ENCODE measurements around the gene C2orf76. TPM values are rescaled to one million over a fixed set of nuclear protein-coding genes. Genes with fewer than 3 reads are reported as not detected.
A peak's percentile ranks its signal among the peaks of the same experiment; 100 is the strongest.

The C2orf76 gene
- total RNA-seq, 1 donor from 2014 or later, result 10.4 TPM

DNA sequence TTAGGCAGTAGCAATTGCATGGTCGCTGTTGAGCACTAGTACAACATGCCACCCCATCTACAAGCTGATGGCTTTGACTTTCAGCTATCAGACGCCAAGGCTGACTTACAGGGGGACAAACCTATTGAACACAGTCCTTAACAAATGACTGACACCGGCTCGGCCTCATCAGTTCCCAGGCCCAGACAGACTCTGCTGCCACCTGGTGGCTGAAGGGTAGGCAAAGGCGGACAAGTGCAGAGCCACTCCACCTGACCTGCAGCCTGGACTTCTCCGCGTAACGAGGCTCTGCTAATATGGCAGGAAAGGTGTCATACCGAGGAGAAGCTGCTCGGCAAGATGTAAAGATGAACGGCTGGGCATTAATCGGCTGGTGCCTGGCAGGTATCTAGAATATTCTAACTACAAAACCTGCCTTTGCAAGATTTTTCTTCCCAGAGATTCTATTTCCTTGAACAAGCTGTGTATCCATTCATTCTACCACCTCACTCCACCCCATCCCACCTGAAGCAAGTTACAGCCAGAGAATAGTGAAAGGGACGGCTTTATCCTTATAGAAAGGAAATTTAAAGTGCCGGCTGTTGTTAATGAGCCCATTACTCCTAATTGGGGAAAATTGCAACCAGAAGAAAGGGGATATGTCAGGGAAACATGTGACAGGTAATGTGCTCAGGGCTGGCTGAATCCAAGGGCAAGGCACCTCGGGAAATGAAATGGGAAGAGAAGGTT lies 75.6 kb downstream of the C2orf76 start:
- Histone ChIP-seq H3K27me3 (ENCODE audit: control insufficient read depth in 3 of 3, insufficient read depth in 3 of 3, low read length in 3 of 3) (no peaks in the 10 kb centered on the region), H3K9ac (ENCODE audit: low read depth in 1 of 3, low read length in 3 of 3) (no peak overlapping the region)

GRCh38 chr2:119289642-119290041 lies 77.0 kb downstream of the C2orf76 start:
- no peaks in the 10 kb centered on the region for H3K27me3 ChIP-seq (ENCODE audit: control insufficient read depth in 3 of 3, insufficient read depth in 3 of 3, low read length in 3 of 3)
- H3K9me3 ChIP-seq (ENCODE audit: control insufficient read depth in 3 of 3, low read length in 3 of 3), result no peaks in the 10 kb centered on the region
- H3K36me3 ChIP-seq (ENCODE audit: control insufficient read depth in 3 of 3, insufficient read depth in 3 of 3, low read length in 3 of 3), result no peaks in the 10 kb centered on the region
- H3K9ac ChIP-seq (ENCODE audit: low read depth in 1 of 3, low read length in 3 of 3), result no peak overlapping the region
- no peak overlapping the region for H3K4me3 ChIP-seq (ENCODE audit: low read length in 3 of 3)
- H3K27ac ChIP-seq (ENCODE audit: low read depth, low read length), result no peak overlapping the region
- peaks cover 16 to 29% (median 26%) of the 10 kb centered on the region in 3 donors for H3K4me1 ChIP-seq (ENCODE audit: control insufficient read depth in 3 of 3, insufficient read depth in 3 of 3, low read length in 3 of 3)

More for the DNA sequence above, 75.6 kb downstream of the C2orf76 start:
- Histone ChIP-seq H3K4me1 (ENCODE audit: control insufficient read depth in 3 of 3, insufficient read depth in 3 of 3, low read length in 3 of 3) (peaks cover 16 to 31% (median 29%) of the 10 kb centered on the region in 3 donors), H3K27ac (ENCODE audit: low read depth, low read length) (no peak overlapping the region), H3K9me3 (ENCODE audit: control insufficient read depth in 3 of 3, low read length in 3 of 3) (no peaks in the 10 kb centered on the region), H3K36me3 (ENCODE audit: control insufficient read depth in 3 of 3, insufficient read depth in 3 of 3, low read length in 3 of 3) (no peaks in the 10 kb centered on the region), H3K4me3 (ENCODE audit: low read length in 3 of 3) (no peak overlapping the region)

GRCh38 chr2:119289093-119289492 lies 77.5 kb downstream of the C2orf76 start:
- Histone ChIP-seq H3K9ac (ENCODE audit: low read depth in 1 of 3, low read length in 3 of 3) (peak overlapping the region in 1 of 3 donors; percentile 8), H3K27me3 (ENCODE audit: control insufficient read depth in 3 of 3, insufficient read depth in 3 of 3, low read length in 3 of 3) (no peaks in the 10 kb centered on the region), H3K4me1 (ENCODE audit: control insufficient read depth in 3 of 3, insufficient read depth in 3 of 3, low read length in 3 of 3) (peaks cover 15 to 28% (median 25%) of the 10 kb centered on the region in 3 donors), H3K9me3 (ENCODE audit: control insufficient read depth in 3 of 3, low read length in 3 of 3) (no peaks in the 10 kb centered on the region), H3K27ac (ENCODE audit: low read depth, low read length) (no peak overlapping the region), H3K4me3 (ENCODE audit: low read length in 3 of 3) (no peak overlapping the region), H3K36me3 (ENCODE audit: control insufficient read depth in 3 of 3, insufficient read depth in 3 of 3, low read length in 3 of 3) (no peaks in the 10 kb centered on the region)

- Histone ChIP-seq H3K9me3 (ENCODE audit: control insufficient read depth in 3 of 3, low read length in 3 of 3) (no peaks in the 10 kb centered on the region), H3K4me3 (ENCODE audit: low read length in 3 of 3) (no peak overlapping the region), H3K9ac (ENCODE audit: low read depth in 1 of 3, low read length in 3 of 3) (no peak overlapping the region), H3K4me1 (ENCODE audit: control insufficient read depth in 3 of 3, insufficient read depth in 3 of 3, low read length in 3 of 3) (peaks cover 16 to 27% (median 24%) of the 10 kb centered on the region in 3 donors), H3K36me3 (ENCODE audit: control insufficient read depth in 3 of 3, insufficient read depth in 3 of 3, low read length in 3 of 3) (no peaks in the 10 kb centered on the region), H3K27me3 (ENCODE audit: control insufficient read depth in 3 of 3, insufficient read depth in 3 of 3, low read length in 3 of 3) (no peaks in the 10 kb centered on the region), H3K27ac (ENCODE audit: low read depth, low read length) (no peak overlapping the region)
These were observed 78.1 kb downstream of the C2orf76 start for GRCh38 chr2:119288576-119288975.

GRCh38 chr2:119286661-119287060 lies 80.0 kb downstream of the C2orf76 start:
- H3K27me3 ChIP-seq (ENCODE audit: control insufficient read depth in 3 of 3, insufficient read depth in 3 of 3, low read length in 3 of 3), result no peaks in the 10 kb centered on the region
- H3K36me3 ChIP-seq (ENCODE audit: control insufficient read depth in 3 of 3, insufficient read depth in 3 of 3, low read length in 3 of 3), result no peaks in the 10 kb centered on the region
- H3K27ac ChIP-seq (ENCODE audit: low read depth, low read length), result no peak overlapping the region
- no peak overlapping the region for H3K4me3 ChIP-seq (ENCODE audit: low read length in 3 of 3)
- H3K4me1 ChIP-seq (ENCODE audit: control insufficient read depth in 3 of 3, insufficient read depth in 3 of 3, low read length in 3 of 3), result peaks cover 20 to 33% (median 28%) of the 10 kb centered on the region in 3 donors
- H3K9me3 ChIP-seq (ENCODE audit: control insufficient read depth in 3 of 3, low read length in 3 of 3), result no peaks in the 10 kb centered on the region
- H3K9ac ChIP-seq (ENCODE audit: low read depth in 1 of 3, low read length in 3 of 3), result no peak overlapping the region

DNA sequence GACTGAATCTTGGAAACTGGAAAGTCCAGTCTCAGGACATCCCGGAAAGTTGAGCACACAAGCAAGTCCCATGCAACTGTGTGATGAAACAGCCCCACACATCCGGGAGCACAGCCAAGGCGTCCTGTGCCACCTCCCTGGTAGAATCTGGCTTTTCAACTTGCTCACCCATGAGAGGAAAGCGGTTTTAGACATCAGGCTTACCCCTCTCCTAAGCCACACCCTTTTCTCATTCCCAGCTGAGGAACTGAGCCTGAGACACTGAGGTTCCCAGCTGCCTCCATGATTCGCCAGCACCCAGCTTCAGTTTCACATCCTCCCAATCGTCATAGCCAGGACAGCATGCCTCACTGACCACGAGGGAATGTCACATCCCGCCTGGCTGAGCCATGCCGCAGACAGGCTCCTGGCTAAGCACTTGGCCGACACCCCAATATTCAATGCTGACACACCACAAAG lies 82.7 kb downstream of the C2orf76 start:
- no peaks in the 10 kb centered on the region for H3K9me3 ChIP-seq (ENCODE audit: control insufficient read depth in 3 of 3, low read length in 3 of 3)
- H3K36me3 ChIP-seq (ENCODE audit: control insufficient read depth in 3 of 3, insufficient read depth in 3 of 3, low read length in 3 of 3), result no peaks in the 10 kb centered on the region
- H3K9ac ChIP-seq (ENCODE audit: low read depth in 1 of 3, low read length in 3 of 3), result peak overlapping the region in 2 of 3 donors; percentile 21 to 35
- peak overlapping the region; percentile 83 for H3K27ac ChIP-seq (ENCODE audit: low read depth, low read length)
- peak overlapping the region; percentile 3 to 43 (median 24) for H3K4me3 ChIP-seq (ENCODE audit: low read length in 3 of 3)
- H3K27me3 ChIP-seq (ENCODE audit: control insufficient read depth in 3 of 3, insufficient read depth in 3 of 3, low read length in 3 of 3), result no peaks in the 10 kb centered on the region
- peaks cover 24 to 29% (median 24%) of the 10 kb centered on the region in 3 donors for H3K4me1 ChIP-seq (ENCODE audit: control insufficient read depth in 3 of 3, insufficient read depth in 3 of 3, low read length in 3 of 3)

DNA sequence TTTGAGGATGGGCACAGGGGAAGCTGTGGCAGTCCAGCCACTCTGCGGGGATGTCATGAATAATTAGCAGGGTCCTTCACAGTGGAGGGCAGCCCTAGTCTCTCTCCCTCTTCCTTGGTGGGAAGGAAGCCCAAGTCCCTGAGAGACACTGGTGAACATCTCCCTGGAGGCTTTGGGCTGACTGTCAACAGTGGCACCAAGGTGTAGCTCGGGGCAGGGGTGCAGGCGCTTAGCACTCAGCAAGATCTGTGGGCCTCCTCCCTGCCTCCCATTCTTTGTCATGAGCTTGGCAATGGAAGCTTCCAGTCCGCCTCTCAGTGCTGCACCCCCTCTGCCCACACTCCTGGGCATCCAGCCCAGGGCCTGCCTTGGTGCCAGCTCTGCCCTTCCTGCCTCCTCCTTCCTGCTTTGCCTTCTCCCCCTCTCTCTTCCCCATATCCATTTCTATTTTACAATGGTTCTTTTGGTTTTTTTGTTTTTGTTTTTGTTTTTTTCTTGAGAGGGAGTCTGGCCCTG lies 83.6 kb downstream of the C2orf76 start:
- Histone ChIP-seq H3K27ac (ENCODE audit: low read depth, low read length) (peak overlapping the region; percentile 83), H3K36me3 (ENCODE audit: control insufficient read depth in 3 of 3, insufficient read depth in 3 of 3, low read length in 3 of 3) (no peaks in the 10 kb centered on the region), H3K9ac (ENCODE audit: low read depth in 1 of 3, low read length in 3 of 3) (no peak overlapping the region), H3K27me3 (ENCODE audit: control insufficient read depth in 3 of 3, insufficient read depth in 3 of 3, low read length in 3 of 3) (no peaks in the 10 kb centered on the region), H3K4me1 (ENCODE audit: control insufficient read depth in 3 of 3, insufficient read depth in 3 of 3, low read length in 3 of 3) (peaks cover 24 to 29% (median 24%) of the 10 kb centered on the region in 3 donors), H3K4me3 (ENCODE audit: low read length in 3 of 3) (no peak overlapping the region), H3K9me3 (ENCODE audit: control insufficient read depth in 3 of 3, low read length in 3 of 3) (no peaks in the 10 kb centered on the region)

- H3K9ac ChIP-seq (ENCODE audit: low read depth in 1 of 3, low read length in 3 of 3), result peak overlapping the region in 2 of 3 donors; percentile 16 to 36
- no peaks in the 10 kb centered on the region for H3K9me3 ChIP-seq (ENCODE audit: control insufficient read depth in 3 of 3, low read length in 3 of 3)
- peaks cover 24 to 29% (median 24%) of the 10 kb centered on the region in 3 donors for H3K4me1 ChIP-seq (ENCODE audit: control insufficient read depth in 3 of 3, insufficient read depth in 3 of 3, low read length in 3 of 3)
- H3K4me3 ChIP-seq (ENCODE audit: low read length in 3 of 3), result peak overlapping the region in 1 of 3 donors; percentile 6
- no peaks in the 10 kb centered on the region for H3K27me3 ChIP-seq (ENCODE audit: control insufficient read depth in 3 of 3, insufficient read depth in 3 of 3, low read length in 3 of 3)
- no peaks in the 10 kb centered on the region for H3K36me3 ChIP-seq (ENCODE audit: control insufficient read depth in 3 of 3, insufficient read depth in 3 of 3, low read length in 3 of 3)
- H3K27ac ChIP-seq (ENCODE audit: low read depth, low read length), result peak overlapping the region; percentile 83
These were observed 84.3 kb downstream of the C2orf76 start for GRCh38 chr2:119282146-119282995.

DNA sequence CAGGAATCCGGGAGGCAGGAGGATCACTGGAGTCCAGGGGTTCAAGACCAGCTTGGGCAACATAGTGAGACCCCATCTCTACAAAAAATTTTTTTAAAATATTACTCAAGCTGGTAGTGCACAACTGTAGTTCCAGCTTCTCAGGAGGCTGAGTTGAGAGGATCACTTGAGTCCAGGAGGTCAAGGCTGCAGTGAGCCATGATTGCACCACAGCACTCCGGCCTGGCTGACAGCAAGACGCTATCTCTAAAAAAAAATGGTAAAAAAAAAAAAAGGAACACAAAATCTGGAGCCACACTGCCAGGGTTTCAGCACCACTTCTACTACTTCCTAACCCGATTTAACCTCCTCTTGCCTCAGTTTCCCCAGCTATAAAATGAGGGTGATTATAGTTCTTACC lies 86.0 kb downstream of the C2orf76 start:
- no peak overlapping the region for H3K9ac ChIP-seq (ENCODE audit: low read depth in 1 of 3, low read length in 3 of 3)
- no peaks in the 10 kb centered on the region for H3K36me3 ChIP-seq (ENCODE audit: control insufficient read depth in 3 of 3, insufficient read depth in 3 of 3, low read length in 3 of 3)
- no peaks in the 10 kb centered on the region for H3K27me3 ChIP-seq (ENCODE audit: control insufficient read depth in 3 of 3, insufficient read depth in 3 of 3, low read length in 3 of 3)
- no peak overlapping the region for H3K4me3 ChIP-seq (ENCODE audit: low read length in 3 of 3)
- H3K27ac ChIP-seq (ENCODE audit: low read depth, low read length), result no peak overlapping the region
- H3K4me1 ChIP-seq (ENCODE audit: control insufficient read depth in 3 of 3, insufficient read depth in 3 of 3, low read length in 3 of 3), result peaks cover 24 to 29% (median 24%) of the 10 kb centered on the region in 3 donors
- no peaks in the 10 kb centered on the region for H3K9me3 ChIP-seq (ENCODE audit: control insufficient read depth in 3 of 3, low read length in 3 of 3)

All from skeletal muscle tissue (tissue), 4 donors.